ENCODE data around the gene TBCD. TPM values are rescaled to one million over a fixed set of nuclear protein-coding genes. Genes with fewer than 3 reads are reported as not detected.

The TBCD gene
- total and polyA plus RNA-seq, 5 donors from 2014 or later, result 39.2 to 146 (median 86.4) TPM

GRCh38 chr17:82812058-82812457 is 60.2 kb downstream of the TBCD start:
- peaks cover 35% of the 10 kb centered on the region for H3K36me3 Mint-ChIP-seq
- Histone ChIP-seq H3K36me3 (ENCODE audit: control insufficient read depth, insufficient read depth, low read length) (peaks cover 21% of the 10 kb centered on the region), H3K27me3 (ENCODE audit: control insufficient read depth, insufficient read depth, low read length) (no peaks in the 10 kb centered on the region), H3K9me3 (ENCODE audit: control insufficient read depth in 2 of 2, low read length in 2 of 2) (no peaks in the 10 kb centered on the region), H3K4me1 (ENCODE audit: control insufficient read depth, insufficient read depth, low read length, poor library complexity, severe bottlenecking) (no peaks in the 10 kb centered on the region), H3K4me3 (ENCODE audit: low read depth, low read length) (no peak overlapping the region), H3K27ac (ENCODE audit: insufficient read depth, low read length, poor library complexity, severe bottlenecking) (no peak overlapping the region)
- peaks cover 0 to 9% (median 0%) of the 10 kb centered on the region in 4 donors for H3K4me1 Mint-ChIP-seq
- no peak overlapping the region for H3K27ac Mint-ChIP-seq
- H3K9me3 Mint-ChIP-seq, result no peaks in the 10 kb centered on the region
- ATAC-seq (ENCODE audit: low read depth in 2 of 2) (no peak), DNase-seq (no peak)
- H3K4me3 Mint-ChIP-seq, result no peak overlapping the region
- H3K27me3 Mint-ChIP-seq, result no peaks in the 10 kb centered on the region

GRCh38 chr17:82812601-82813000 is 60.7 kb downstream of the TBCD start:
- ATAC-seq (ENCODE audit: low read depth in 2 of 2) (no peak), DNase-seq (no peak)
- Mint-ChIP-seq H3K27me3 (no peaks in the 10 kb centered on the region), H3K27ac (no peak overlapping the region), H3K4me1 (peaks cover 0 to 9% (median 0%) of the 10 kb centered on the region in 4 donors), H3K4me3 (no peak overlapping the region), H3K9me3 (no peaks in the 10 kb centered on the region), H3K36me3 (peaks cover 35% of the 10 kb centered on the region)
- no peaks in the 10 kb centered on the region for H3K9me3 ChIP-seq (ENCODE audit: control insufficient read depth in 2 of 2, low read length in 2 of 2)
- H3K4me1 ChIP-seq (ENCODE audit: control insufficient read depth, insufficient read depth, low read length, poor library complexity, severe bottlenecking), result no peaks in the 10 kb centered on the region
- no peaks in the 10 kb centered on the region for H3K27me3 ChIP-seq (ENCODE audit: control insufficient read depth, insufficient read depth, low read length)
- H3K36me3 ChIP-seq (ENCODE audit: control insufficient read depth, insufficient read depth, low read length), result peaks cover 21% of the 10 kb centered on the region
- no peak overlapping the region for H3K4me3 ChIP-seq (ENCODE audit: low read depth, low read length)
- no peak overlapping the region for H3K27ac ChIP-seq (ENCODE audit: insufficient read depth, low read length, poor library complexity, severe bottlenecking)

- Mint-ChIP-seq H3K36me3 (peaks cover 40% of the 10 kb centered on the region), H3K27ac (peak overlapping the region in 2 of 3 donors; percentile 81 to 89), H3K27me3 (no peaks in the 10 kb centered on the region), H3K9me3 (no peaks in the 10 kb centered on the region), H3K4me3 (no peak overlapping the region), H3K4me1 (peaks cover 0 to 9% (median 2%) of the 10 kb centered on the region in 4 donors)
- DNase-seq (no peak), ATAC-seq (ENCODE audit: low read depth in 2 of 2) (no peak)
- H3K9me3 ChIP-seq (ENCODE audit: control insufficient read depth in 2 of 2, low read length in 2 of 2), result no peaks in the 10 kb centered on the region
- no peak overlapping the region for H3K4me3 ChIP-seq (ENCODE audit: low read depth, low read length)
- no peaks in the 10 kb centered on the region for H3K27me3 ChIP-seq (ENCODE audit: control insufficient read depth, insufficient read depth, low read length)
- H3K4me1 ChIP-seq (ENCODE audit: control insufficient read depth, insufficient read depth, low read length, poor library complexity, severe bottlenecking), result no peaks in the 10 kb centered on the region
- no peak overlapping the region for H3K27ac ChIP-seq (ENCODE audit: insufficient read depth, low read length, poor library complexity, severe bottlenecking)
- H3K36me3 ChIP-seq (ENCODE audit: control insufficient read depth, insufficient read depth, low read length), result peaks cover 21% of the 10 kb centered on the region
Observed at GRCh38 chr17:82813299-82814051, 61.6 kb downstream of the TBCD start.

- Histone ChIP-seq H3K4me3 (ENCODE audit: low read depth, low read length) (no peak overlapping the region), H3K36me3 (ENCODE audit: control insufficient read depth, insufficient read depth, low read length) (peaks cover 26% of the 10 kb centered on the region), H3K9me3 (ENCODE audit: control insufficient read depth in 2 of 2, low read length in 2 of 2) (no peaks in the 10 kb centered on the region), H3K27me3 (ENCODE audit: control insufficient read depth, insufficient read depth, low read length) (no peaks in the 10 kb centered on the region), H3K4me1 (ENCODE audit: control insufficient read depth, insufficient read depth, low read length, poor library complexity, severe bottlenecking) (no peaks in the 10 kb centered on the region), H3K27ac (ENCODE audit: insufficient read depth, low read length, poor library complexity, severe bottlenecking) (no peak overlapping the region)
- peaks cover 0 to 9% (median 2%) of the 10 kb centered on the region in 4 donors for H3K4me1 Mint-ChIP-seq
- H3K9me3 Mint-ChIP-seq, result no peaks in the 10 kb centered on the region
- no peak overlapping the region for H3K27ac Mint-ChIP-seq
- no peak for DNase-seq
- H3K36me3 Mint-ChIP-seq, result peaks cover 42% of the 10 kb centered on the region
- no peaks in the 10 kb centered on the region for H3K27me3 Mint-ChIP-seq
- no peak for ATAC-seq (ENCODE audit: low read depth in 2 of 2)
- no peak overlapping the region for H3K4me3 Mint-ChIP-seq
Observed at GRCh38 chr17:82814834-82815233, 63.0 kb downstream of the TBCD start.

- no peaks in the 10 kb centered on the region for H3K9me3 ChIP-seq (ENCODE audit: control insufficient read depth in 2 of 2, low read length in 2 of 2)
- DNase-seq (peak in 1 of 3 donors; percentile 16), ATAC-seq (ENCODE audit: low read depth in 2 of 2) (no peak)
- peaks cover 0 to 9% (median 2%) of the 10 kb centered on the region in 4 donors for H3K4me1 Mint-ChIP-seq
- H3K4me1 ChIP-seq (ENCODE audit: control insufficient read depth, insufficient read depth, low read length, poor library complexity, severe bottlenecking), result no peaks in the 10 kb centered on the region
- H3K4me3 Mint-ChIP-seq, result no peak overlapping the region
- H3K4me3 ChIP-seq (ENCODE audit: low read depth, low read length), result no peak overlapping the region
- no peaks in the 10 kb centered on the region for H3K27me3 ChIP-seq (ENCODE audit: control insufficient read depth, insufficient read depth, low read length)
- peaks cover 26% of the 10 kb centered on the region for H3K36me3 ChIP-seq (ENCODE audit: control insufficient read depth, insufficient read depth, low read length)
- H3K27ac Mint-ChIP-seq, result no peak overlapping the region
- H3K27ac ChIP-seq (ENCODE audit: insufficient read depth, low read length, poor library complexity, severe bottlenecking), result no peak overlapping the region
- H3K9me3 Mint-ChIP-seq, result peaks cover 0 to 3% (median 0%) of the 10 kb centered on the region in 7 donors
- no peaks in the 10 kb centered on the region for H3K27me3 Mint-ChIP-seq
- H3K36me3 Mint-ChIP-seq, result peaks cover 43% of the 10 kb centered on the region
Observed at GRCh38 chr17:82815354-82815753, 63.5 kb downstream of the TBCD start.

- ATAC-seq (ENCODE audit: low read depth in 2 of 2), result no peak
- H3K36me3 ChIP-seq (ENCODE audit: control insufficient read depth, insufficient read depth, low read length), result peaks cover 23% of the 10 kb centered on the region
Observed at GRCh38 chr17:82815790-82816305, 64.0 kb downstream of the TBCD start.

GRCh38 chr17:82816358-82816757 is 64.5 kb downstream of the TBCD start:
- no peak for DNase-seq
- no peak overlapping the region for H3K4me3 Mint-ChIP-seq
- no peak for ATAC-seq (ENCODE audit: low read depth in 2 of 2)
- H3K27me3 ChIP-seq (ENCODE audit: control insufficient read depth, insufficient read depth, low read length), result no peaks in the 10 kb centered on the region
- H3K27me3 Mint-ChIP-seq, result no peaks in the 10 kb centered on the region
- H3K4me1 Mint-ChIP-seq, result peaks cover 0 to 9% (median 5%) of the 10 kb centered on the region in 4 donors
- H3K9me3 ChIP-seq (ENCODE audit: control insufficient read depth in 2 of 2, low read length in 2 of 2), result no peaks in the 10 kb centered on the region
- no peak overlapping the region for H3K27ac ChIP-seq (ENCODE audit: insufficient read depth, low read length, poor library complexity, severe bottlenecking)
- peaks cover 22% of the 10 kb centered on the region for H3K36me3 ChIP-seq (ENCODE audit: control insufficient read depth, insufficient read depth, low read length)
- H3K27ac Mint-ChIP-seq, result peak overlapping the region in 1 of 3 donors; percentile 14
- peaks cover 47% of the 10 kb centered on the region for H3K36me3 Mint-ChIP-seq
- H3K4me1 ChIP-seq (ENCODE audit: control insufficient read depth, insufficient read depth, low read length, poor library complexity, severe bottlenecking), result no peaks in the 10 kb centered on the region
- H3K4me3 ChIP-seq (ENCODE audit: low read depth, low read length), result no peak overlapping the region
- peaks cover 0 to 6% (median 0%) of the 10 kb centered on the region in 7 donors for H3K9me3 Mint-ChIP-seq

More at GRCh38 chr17:82815790-82816305, 64.0 kb downstream of the TBCD start:
- Mint-ChIP-seq H3K27me3 (no peaks in the 10 kb centered on the region), H3K27ac (no peak overlapping the region), H3K4me1 (peaks cover 0 to 9% (median 5%) of the 10 kb centered on the region in 4 donors), H3K4me3 (no peak overlapping the region), H3K36me3 (peaks cover 42% of the 10 kb centered on the region), H3K9me3 (peaks cover 0 to 6% (median 0%) of the 10 kb centered on the region in 7 donors)
- H3K4me3 ChIP-seq (ENCODE audit: low read depth, low read length), result no peak overlapping the region
- no peaks in the 10 kb centered on the region for H3K4me1 ChIP-seq (ENCODE audit: control insufficient read depth, insufficient read depth, low read length, poor library complexity, severe bottlenecking)
- no peak overlapping the region for H3K27ac ChIP-seq (ENCODE audit: insufficient read depth, low read length, poor library complexity, severe bottlenecking)
- no peaks in the 10 kb centered on the region for H3K27me3 ChIP-seq (ENCODE audit: control insufficient read depth, insufficient read depth, low read length)
- no peak for DNase-seq
- H3K9me3 ChIP-seq (ENCODE audit: control insufficient read depth in 2 of 2, low read length in 2 of 2), result no peaks in the 10 kb centered on the region
